Gastroesophageal sphincter (tissue), 4 donors: ENCODE data around the gene TLCD2. TPM values are rescaled to one million over a fixed set of nuclear protein-coding genes. Genes with fewer than 3 reads are reported as not detected.

Source experiments
- ATAC-seq: fragments of 150-250 bp; one replicate; pipeline ENCODE4 v1.9.1; 2016; ENCODE audit warnings: mild to moderate bottlenecking, moderate library complexity
- H3K27ac ChIP-seq, 4 donors: fragments of 200-600 bp; sonication (generic) in 3 of 4; 1 replicate in 3 of 4; 2 replicates in 1 of 4; pipeline ENCODE4 v1.5.1; 2016 to 2019
- H3K27me3 ChIP-seq: fragments of 200-600 bp; sonication (generic); one replicate; pipeline ENCODE4 v1.5.1; 2019
- H3K36me3 ChIP-seq, 2 donors: fragments of 200-600 bp; sonication (generic); one replicate each; pipeline ENCODE4 v1.5.1; 2019; ENCODE audit warnings: control low read depth in 1 of 2
- H3K4me1 ChIP-seq, 3 donors: fragments of 200-600 bp; sonication (generic); 1 replicate in 2 of 3; 2 replicates in 1 of 3; pipeline ENCODE4 v1.5.1; 2016 to 2019; ENCODE audit warnings: control low read depth in 2 of 3
- H3K4me3 ChIP-seq, 2 donors: fragments of 200-600 bp; sonication (generic); one replicate each; pipeline ENCODE4 v1.5.1; 2019; ENCODE audit warnings: mild to moderate bottlenecking in 1 of 2, moderate library complexity in 1 of 2
- H3K9me3 ChIP-seq, 3 donors: fragments of 200-600 bp; sonication (generic); one replicate each; pipeline ENCODE4 v1.5.1; 2017 to 2019; ENCODE audit warnings: control low read depth in 2 of 3
- EP300 ChIP-seq: sonication (generic); formaldehyde crosslinking; IDR thresholded peaks from one replicate; pipeline ENCODE4 v1.6.1; 2017; ENCODE audit warnings: antibody characterized with exemption, mild to moderate bottlenecking
- POLR2A ChIP-seq, 2 donors: fragments of 450-650 bp; IDR thresholded peaks; one replicate each; pipeline ENCODE4 v1.6.1; 2017; ENCODE audit warnings: antibody characterized with exemption in 2 of 2, mild to moderate bottlenecking in 2 of 2, moderate library complexity in 1 of 2
- POLR2AphosphoS5 ChIP-seq: sonication (generic); formaldehyde crosslinking; IDR thresholded peaks from one replicate; pipeline ENCODE4 v1.6.1; 2017; ENCODE audit warnings: antibody characterized with exemption
- whole genome bisulfite sequencing, 2 donors: methylation state at CpG; one replicate each; pipeline ENCODE4 v1.1.5; 2018; ENCODE audit warnings: low coverage in 1 of 2; 5-methylcytosine and 5-hydroxymethylcytosine counted together
- total RNA-seq, 4 donors: library from RNA; depleted of rRNA; stranded (reverse); fragments of >200 nt; gene quantifications; one replicate each; pipeline ENCODE4 v1.1.0, GENCODE V29; 2016
- TF ChIP-seq, protein P1 (sequence below), 4 experiments: fragments of 200-600 bp in 2 of 4; fragments of 450-650 bp in 2 of 4; sonication (generic) in 1 of 4; IDR thresholded peaks; one replicate each; pipeline ENCODE4 v1.5.1; 2017 to 2019; ENCODE audit warnings: antibody characterized with exemption in 4 of 4, mild to moderate bottlenecking in 2 of 4, moderate library complexity in 2 of 4

TLCD2 gene
- total RNA-seq, 4 donors from 2014 or later = 4.2 to 5.1 (median 4.8) TPM

DNA sequence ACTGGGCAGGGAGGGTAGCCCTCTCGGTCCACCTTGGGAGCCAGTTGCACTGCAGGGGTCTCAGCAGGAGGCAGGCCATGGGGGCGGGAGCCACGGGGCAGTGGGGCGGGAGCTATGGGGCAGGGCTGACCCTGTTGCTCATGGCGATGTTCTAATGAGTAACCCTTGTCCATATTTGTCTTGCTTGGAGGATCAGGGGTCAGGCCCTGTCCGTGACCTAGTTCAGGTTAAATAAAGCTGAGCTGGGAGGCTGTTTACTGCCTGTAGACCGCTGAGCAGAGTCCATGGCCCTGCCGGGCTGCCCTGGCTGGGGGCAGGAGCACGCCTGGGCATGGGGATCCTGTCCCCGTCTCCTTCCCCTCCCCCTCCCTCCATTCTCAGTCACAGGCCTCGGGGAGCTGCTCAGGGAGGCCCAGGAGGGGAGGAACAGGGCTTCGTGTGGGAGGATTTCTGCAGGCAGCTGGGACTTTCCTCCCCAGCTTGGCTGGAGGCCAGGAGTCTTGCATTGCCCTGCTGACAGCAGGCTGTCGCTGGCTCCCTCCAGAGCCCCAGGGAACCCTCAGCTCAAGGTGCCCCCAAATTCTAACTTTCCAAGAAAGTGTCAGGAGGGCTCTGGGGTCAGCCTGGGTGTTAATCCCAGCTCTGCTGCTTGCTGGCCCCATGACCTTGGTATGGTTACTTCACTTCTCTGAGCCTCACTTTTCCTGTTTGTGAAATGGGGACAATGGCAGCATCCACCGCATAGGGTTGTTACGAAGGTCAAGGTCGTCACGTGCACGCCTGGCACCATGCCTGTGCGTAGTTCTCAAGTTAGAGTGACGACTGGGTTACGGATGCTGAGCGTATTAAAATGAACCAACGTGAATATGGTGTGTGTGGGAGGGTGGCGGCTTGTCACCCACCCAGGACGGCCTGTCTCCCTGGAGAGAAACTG is 26.4 kb upstream of the TLCD2 start:
- Histone ChIP-seq H3K36me3 (peaks cover 0 to 68% of the 10 kb centered on the region in 2 donors), H3K4me3 (no peak overlapping the region), H3K4me1 (peaks cover 0 to 23% (median 6%) of the 10 kb centered on the region in 3 donors), H3K27ac (peak overlapping the region in 1 of 4 donors; percentile 60), H3K9me3 (no peaks in the 10 kb centered on the region), H3K27me3 (no peaks in the 10 kb centered on the region)
- ATAC-seq = peak; percentile 48
- TF ChIP-seq POLR2AphosphoS5 (no peak), EP300 (no peak), POLR2A (IDR thresholded peaks at IDR 0.05) (no peak)
- TF ChIP-seq, protein P1, sequence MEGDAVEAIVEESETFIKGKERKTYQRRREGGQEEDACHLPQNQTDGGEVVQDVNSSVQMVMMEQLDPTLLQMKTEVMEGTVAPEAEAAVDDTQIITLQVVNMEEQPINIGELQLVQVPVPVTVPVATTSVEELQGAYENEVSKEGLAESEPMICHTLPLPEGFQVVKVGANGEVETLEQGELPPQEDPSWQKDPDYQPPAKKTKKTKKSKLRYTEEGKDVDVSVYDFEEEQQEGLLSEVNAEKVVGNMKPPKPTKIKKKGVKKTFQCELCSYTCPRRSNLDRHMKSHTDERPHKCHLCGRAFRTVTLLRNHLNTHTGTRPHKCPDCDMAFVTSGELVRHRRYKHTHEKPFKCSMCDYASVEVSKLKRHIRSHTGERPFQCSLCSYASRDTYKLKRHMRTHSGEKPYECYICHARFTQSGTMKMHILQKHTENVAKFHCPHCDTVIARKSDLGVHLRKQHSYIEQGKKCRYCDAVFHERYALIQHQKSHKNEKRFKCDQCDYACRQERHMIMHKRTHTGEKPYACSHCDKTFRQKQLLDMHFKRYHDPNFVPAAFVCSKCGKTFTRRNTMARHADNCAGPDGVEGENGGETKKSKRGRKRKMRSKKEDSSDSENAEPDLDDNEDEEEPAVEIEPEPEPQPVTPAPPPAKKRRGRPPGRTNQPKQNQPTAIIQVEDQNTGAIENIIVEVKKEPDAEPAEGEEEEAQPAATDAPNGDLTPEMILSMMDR (IDR thresholded peaks at IDR 0.05) = no peak
- WGBS, 2 donors = 60% methylated on average over 2 of the region's 25 CpGs; no CpG with 5 or more reads in 1 of the 2 donors

DNA sequence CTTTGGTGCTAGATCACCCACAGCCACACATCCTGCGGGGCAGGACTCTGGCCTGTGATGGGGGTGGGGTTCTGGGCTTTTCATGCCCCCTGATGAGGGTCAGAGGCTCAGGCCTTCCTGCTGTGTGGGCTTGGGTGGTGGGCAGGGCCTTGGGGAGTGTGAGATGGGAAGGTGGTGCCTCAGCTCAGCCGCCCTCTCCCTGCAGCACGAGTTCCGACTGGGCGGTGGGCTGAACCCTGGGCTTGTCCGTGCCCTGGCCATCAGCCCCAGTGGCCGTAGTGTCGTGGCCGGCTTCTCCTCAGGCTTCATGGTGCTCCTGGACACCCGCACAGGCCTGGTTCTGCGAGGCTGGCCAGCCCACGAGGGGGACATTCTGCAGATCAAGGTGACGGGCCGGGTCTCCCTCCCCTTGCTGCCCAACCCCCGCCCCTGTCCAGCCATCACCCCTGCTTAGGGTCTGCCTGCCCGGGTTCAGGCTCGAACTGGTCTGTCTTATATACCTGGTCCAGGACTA is 25.7 kb upstream of the TLCD2 start:
- Histone ChIP-seq H3K27me3 (no peaks in the 10 kb centered on the region), H3K4me1 (peaks cover 0 to 30% (median 6%) of the 10 kb centered on the region in 3 donors), H3K27ac (peak overlapping the region in 1 of 4 donors; percentile 60), H3K9me3 (no peaks in the 10 kb centered on the region), H3K4me3 (no peak overlapping the region), H3K36me3 (peaks cover 0 to 75% of the 10 kb centered on the region in 2 donors)
- TF ChIP-seq POLR2A (IDR thresholded peaks at IDR 0.05) = no peak
- no peak for TF ChIP-seq EP300
- no peak for TF ChIP-seq POLR2AphosphoS5
- TF ChIP-seq, protein P1 (IDR thresholded peaks at IDR 0.05) = no peak
- WGBS, 2 donors = 100% methylated on average over 2 of the region's 17 CpGs; no CpG with 5 or more reads in 1 of the 2 donors
- ATAC-seq = no peak

DNA sequence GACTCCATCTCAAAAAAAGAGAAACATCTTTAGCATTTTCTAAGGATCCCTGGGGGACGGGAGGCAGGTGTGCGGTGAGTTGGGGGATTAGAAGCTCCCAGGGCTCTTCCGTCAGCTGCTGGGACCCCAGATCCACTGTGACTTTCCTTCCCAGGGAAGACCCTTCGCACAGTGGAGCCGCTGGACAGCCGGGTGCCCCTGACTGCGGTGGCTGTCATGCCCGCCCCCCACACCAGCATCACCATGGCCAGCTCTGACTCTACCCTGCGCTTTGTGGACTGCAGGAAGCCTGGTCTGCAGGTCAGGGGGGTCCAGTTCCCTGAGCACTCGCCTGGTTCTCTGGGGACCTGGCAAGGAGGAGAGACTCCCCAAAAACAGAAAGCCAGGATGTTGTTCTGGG is 25.2 kb upstream of the TLCD2 start:
- H3K4me1 ChIP-seq = peaks cover 0 to 35% (median 6%) of the 10 kb centered on the region in 3 donors
- TF ChIP-seq, protein P1 (IDR thresholded peaks at IDR 0.05) = no peak
- TF ChIP-seq EP300 (no peak), POLR2AphosphoS5 (no peak)

DNA sequence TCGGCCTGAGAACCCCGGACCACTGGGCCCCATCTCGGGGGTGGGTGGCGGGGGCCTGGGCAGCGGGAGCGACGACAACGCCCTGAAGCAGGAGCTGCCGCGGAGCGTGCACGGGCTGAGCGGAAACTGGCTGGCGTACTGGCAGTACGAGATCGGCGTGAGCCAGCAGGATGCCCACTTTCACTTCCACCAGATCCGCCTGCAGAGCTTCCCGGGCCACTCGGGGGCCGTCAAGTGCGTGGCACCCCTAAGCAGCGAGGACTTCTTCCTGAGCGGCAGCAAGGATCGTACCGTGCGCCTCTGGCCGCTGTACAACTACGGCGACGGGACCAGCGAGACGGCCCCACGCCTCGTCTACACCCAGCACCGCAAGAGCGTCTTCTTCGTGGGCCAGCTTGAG is 23.6 kb upstream of the TLCD2 start:
- WGBS, 2 donors = 100% methylated on average over 1 of the region's 38 CpGs; no CpG with 5 or more reads in 1 of the 2 donors
- no peak overlapping the region for H3K27ac ChIP-seq
- no peaks in the 10 kb centered on the region for H3K27me3 ChIP-seq
- no peaks in the 10 kb centered on the region for H3K9me3 ChIP-seq
- ATAC-seq = no peak
- no peak overlapping the region for H3K4me3 ChIP-seq
- peaks cover 0 to 95% of the 10 kb centered on the region in 2 donors for H3K36me3 ChIP-seq
- TF ChIP-seq POLR2AphosphoS5 (no peak), POLR2A (IDR thresholded peaks at IDR 0.05) (no peak), EP300 (no peak)
- TF ChIP-seq, protein P1 (IDR thresholded peaks at IDR 0.05) = no peak
- peaks cover 0 to 51% (median 11%) of the 10 kb centered on the region in 3 donors for H3K4me1 ChIP-seq

More for the DNA sequence above, 25.2 kb upstream of the TLCD2 start:
- Histone ChIP-seq H3K27ac (peak overlapping the region in 1 of 4 donors; percentile 60), H3K9me3 (no peaks in the 10 kb centered on the region), H3K27me3 (no peaks in the 10 kb centered on the region), H3K36me3 (peaks cover 0 to 80% of the 10 kb centered on the region in 2 donors), H3K4me3 (no peak overlapping the region)
- 92% methylated on average over 6 of the region's 10 CpGs; no CpG with 5 or more reads in 1 of the 2 donors for WGBS, 2 donors
- ATAC-seq = no peak
